Stimulated activated CD4-positive, alpha-beta T cell treated with anti-CD3 and anti-CD28 coated beads, Interleukin-4, amount 100 ng/mL, for 1 hour (primary cell): ENCODE data around the gene SP3.

Source experiments
- DNase-seq: peaks from one replicate; pipeline ENCODE4 v3.0.0-alpha.2; 2020

Gene SP3

DNA sequence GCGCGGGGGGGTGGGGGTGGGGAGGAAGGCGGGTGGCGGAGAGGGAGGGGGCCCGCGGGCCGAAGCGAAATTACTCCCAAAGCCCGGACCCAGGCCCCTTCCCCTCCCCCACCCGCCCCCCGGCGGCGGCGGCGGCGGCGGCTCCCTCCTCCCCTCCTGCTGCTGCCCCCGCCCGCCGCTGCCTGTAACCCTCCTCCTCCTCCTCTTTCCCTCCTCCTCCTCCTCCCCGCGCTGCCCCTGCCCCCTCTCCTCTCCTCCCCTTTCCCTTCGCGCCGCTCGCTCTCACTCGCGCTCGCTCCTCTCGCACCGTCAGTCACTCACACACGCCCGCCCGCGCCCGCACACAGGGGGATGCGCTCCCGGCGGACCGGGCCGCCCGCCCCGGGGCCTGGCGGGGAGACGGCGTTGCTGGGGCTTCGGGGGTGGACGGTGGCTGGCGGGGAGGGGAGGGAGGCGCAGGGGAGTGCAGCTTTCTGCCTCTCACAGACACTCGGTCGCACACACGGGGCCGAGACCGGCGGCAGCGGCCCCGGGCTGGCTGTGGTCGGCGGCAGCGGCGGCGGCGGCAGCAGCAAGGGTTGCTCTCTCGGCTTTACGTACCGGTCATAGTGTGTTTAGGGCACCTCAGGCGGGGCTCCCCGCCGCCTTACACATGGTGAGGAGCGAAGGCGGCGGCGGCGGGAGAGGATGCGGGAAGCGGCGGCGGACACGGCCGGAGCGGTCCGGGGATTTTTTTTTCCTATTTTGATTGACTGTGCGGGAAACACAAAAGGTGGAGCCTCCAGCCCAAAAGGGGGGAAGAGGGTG, 405 bp downstream of the SP3 start:
- peak; percentile 85 for DNase-seq

DNA sequence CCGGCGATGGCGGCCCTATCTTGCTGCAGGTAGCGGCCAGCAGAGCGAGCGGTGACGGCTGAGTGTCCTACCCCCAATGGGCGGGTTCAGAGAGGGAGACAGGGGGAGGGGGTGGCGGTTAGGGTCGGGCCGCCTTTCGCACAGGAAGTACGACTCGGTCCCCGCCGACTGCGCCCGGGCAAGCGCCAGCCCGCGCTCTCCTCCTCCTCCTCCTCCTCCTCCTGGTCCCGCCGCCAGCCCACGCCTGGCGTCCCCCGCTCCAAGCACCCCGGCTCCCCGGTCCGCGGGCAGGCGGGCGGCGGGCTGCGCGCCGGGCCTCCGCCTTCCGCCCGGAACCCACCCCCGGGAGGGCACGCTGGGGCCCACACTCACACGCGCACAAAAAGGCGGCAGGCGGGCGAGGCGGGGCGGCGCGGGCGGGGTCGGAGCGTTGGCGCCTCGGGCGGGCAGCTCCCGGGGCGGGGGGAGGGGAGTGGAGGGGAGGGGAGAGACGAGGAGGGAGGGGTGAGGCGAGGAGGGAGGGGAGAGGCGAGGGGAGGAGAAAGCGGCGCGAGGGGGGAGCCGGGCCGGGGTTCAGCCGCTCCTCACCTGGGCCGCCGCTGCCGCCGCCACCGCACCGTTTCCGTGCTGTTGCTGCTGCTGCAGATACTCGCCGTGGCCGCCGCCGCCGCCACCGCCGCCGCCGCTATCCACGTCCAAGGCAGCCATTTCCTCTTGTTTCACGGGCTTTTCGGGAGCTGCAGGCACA, 1.2 kb downstream of the SP3 start:
- DNase-seq, result peak; percentile 92

DNA sequence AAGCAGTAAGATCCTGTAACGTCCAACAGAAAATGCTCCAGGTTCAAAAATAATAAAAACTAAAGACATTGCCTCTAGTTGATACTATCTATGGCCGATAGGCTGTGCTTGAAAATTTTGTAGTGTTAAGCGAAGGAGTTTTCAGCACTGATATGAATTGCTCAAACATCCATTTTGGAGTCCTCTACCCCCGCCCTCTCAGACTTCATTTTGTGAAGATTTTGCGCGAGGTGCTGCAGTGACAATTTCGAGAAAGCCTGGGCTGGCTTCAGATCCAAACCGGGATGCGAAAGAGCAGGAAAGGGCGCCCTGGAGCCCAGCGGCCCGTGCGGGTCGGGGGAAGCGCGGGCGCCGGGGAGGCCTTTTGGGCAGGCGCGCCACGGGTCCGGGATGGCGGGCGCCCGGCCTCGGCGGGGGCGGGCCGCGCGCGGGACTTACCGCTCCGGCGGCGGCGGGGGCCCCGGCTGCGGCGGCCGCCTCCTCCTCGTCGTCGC, 1.8 kb downstream of the SP3 start:
- no peak for DNase-seq

DNA sequence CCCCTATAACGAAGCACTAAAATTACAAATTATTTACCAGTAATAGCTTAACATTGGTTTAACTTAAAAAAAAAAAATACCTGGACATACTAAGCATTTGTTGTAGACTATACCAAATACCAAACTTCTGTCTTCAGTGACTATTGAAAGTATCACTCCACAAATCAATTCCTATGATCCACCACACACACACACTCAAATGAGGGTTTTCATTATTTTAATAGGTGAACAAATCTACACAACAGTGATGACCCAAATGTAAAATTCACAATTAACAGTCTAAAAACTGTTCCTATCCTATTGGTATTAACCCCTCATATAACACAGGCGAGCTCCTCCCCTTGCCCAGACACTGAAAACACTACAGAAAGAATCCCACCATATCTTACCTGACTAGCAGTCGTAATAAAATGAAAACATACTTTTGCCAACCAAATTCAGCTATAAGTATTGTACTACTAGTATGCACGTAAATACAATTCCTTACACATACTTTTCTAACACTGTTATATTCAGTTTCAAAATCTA, 2.5 kb downstream of the SP3 start:
- no peak for DNase-seq

DNA sequence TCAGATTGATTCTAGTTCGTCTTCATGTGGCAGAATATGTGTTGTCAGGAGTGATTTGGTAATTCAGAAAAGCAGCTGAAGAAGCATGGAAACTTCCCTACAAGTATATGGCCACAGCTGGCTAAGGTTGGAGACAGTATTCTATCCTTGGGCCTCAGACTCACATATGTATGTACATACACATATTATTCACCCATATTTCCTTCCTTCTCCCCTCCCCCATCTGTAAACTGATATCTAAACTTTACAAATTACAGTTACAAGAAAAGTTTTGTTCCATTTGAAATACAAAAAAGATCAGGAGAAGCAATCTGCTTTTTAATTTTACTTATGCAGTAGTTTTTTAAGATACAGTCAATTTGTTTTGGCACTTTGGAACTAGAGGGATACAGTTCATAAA, 3.1 kb downstream of the SP3 start:
- no peak for DNase-seq

DNA sequence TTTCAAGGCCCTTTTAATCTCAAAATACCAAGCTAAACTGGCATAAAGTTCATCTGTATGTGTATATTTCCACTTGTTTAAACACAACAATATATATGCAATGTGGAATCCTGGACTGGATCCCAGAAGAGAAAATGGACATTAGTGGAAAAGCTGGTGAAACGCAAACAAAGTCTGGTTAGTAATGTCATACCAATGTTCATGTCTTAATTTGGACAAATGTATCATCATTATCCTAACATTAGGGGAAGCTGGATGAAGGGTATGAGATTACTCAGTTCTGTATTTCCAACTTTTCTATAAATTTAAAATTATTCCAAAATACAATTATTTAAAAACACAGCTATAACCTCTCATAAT, 3.8 kb downstream of the SP3 start:
- no peak for DNase-seq

DNA sequence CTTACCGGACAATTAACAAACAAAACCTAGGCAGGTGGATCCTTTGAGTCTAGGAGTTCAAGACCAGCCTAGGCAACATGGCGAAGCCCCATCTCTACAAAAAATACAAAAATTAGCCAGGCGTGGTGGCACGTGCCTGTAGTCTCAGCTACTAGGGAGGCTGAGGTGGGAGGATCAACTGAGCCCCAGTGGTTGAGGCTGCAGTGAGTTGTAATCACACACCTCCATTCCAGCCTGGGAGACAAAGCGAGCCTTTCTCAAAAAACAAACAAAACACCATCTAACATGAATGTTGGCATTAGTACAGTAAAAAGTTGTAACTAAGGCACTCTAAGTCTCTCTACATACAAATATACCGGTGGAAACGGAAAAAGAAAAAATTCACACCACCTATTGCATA, 5.3 kb downstream of the SP3 start:
- no peak for DNase-seq

DNA sequence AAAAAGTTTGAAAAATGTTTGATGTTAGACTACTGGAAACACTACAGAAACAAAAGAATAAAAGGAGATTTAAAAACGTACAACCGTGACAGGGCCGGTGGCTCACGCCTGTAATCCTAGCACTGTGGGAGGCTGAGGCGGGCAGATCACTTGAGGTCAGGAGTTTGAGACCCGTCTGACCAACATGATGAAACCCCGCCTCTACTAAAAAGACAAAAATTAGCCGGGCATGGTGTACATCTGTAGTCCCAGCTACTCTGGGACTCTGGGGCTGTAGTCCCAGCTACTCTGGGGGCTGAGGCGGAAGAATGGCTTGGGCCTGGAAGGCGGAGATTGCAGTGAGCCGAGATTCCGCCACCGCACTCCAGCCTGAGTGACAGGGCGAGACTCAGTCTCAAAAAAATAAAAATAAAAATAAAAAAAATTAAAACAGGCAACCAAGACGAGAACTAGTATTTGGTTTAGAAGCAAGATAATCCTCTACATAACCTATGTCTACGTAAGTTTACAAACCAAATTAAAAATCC, 5.8 kb downstream of the SP3 start:
- DNase-seq, result no peak

DNA sequence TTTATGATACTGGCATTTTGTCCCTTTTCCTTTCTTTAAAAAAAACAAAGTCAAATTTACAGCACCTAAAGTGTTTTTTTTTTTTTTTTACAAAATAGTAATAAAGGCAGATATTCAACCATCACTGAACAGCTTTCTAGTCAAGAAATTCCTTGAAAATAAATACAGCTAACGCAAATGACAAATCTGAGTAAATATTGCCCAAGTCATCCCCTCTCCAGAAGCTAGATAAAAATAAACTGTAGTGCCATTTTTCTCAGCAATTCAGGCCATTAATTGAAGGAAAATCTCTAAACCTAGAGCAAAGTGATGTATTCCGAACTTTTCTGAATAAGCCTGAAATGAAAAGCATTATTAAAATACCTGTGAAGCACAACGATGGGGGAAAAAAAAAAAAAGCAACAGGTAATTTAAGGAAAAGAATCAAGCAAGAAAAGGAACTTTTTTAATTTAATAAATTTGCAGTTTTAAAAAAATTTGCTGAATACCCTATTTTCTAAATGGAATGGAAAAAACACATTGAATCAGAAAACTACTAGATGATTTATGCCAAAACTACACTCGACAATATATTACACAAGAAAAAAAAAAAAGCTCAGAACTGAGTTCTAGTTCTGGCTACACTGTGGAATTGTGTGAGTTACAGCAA, 6.9 kb downstream of the SP3 start:
- DNase-seq, result no peak

DNA sequence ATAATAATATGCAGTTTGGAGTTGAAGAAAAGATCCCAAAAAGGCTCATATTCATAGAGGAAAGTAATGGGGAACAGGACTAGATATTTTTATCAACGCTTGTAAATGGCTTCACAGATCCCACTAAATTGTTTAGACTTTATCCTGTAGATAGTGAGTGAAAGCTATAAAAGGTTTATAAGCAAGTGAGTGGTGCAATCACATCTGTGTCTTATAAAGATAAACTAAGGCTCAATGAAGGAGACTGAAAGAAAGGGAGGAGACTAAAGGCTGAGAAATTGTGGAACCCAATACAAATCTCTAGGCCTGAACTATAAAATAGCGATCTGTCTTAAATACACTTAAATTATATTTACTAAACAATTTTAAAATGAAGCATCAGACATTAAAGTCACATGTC, 7.7 kb downstream of the SP3 start:
- no peak for DNase-seq

DNA sequence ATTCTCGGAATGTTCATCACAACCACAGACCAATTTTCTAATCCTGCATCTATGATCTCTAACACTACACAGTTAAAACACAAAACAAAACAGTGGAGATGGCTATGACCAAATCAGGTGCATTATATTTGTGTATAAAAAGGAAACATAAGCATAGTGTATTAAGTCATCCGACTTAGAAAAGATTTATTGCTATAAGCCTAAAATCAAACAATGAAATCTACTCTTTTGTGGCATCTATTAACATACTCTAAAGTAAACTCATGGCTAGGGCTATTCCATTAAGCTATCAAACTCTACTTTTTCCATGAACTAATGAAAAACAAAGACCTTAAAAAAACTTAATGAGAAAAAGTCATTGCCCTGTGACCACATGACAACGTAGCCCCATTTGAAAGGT, 8.7 kb downstream of the SP3 start:
- DNase-seq, result no peak

DNA sequence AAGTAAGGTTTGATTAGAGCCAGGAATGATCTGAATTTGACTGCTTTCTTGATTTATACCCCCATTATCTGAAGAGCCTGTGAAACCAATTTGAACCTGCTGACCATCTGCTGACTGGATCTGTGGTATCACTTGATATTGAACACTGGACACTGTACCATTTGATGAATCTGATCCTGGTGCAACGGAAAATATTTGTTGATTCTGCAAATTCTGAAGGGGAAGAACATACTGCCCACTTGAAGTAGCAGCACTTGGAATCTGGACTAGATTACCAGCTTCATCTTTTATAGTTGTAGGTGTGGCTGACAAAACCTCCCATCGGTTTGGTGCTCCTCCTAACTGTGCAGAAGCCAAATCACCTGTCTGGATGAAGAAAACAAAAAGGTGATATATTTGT, 9.3 kb downstream of the SP3 start:
- DNase-seq, result no peak

DNA sequence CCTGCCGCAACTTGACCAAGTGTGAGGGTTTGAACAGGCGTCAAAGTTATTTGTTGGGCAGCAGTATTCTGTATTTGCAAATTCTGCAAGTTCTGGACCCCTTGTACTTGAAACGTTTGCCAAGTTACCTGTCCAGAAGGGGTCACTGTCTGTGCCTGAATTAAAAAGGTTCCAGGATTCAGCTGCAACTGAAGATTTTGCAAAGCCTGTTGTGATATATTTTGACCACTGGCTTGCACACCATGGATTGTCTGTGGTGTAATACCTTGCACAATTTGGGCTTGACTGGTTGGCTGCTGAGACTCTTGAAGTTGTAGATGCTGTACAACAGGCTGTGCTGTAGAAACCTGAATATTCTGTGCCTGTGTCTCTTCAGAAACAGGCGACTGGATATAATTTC, 10.2 kb downstream of the SP3 start:
- DNase-seq, result no peak

DNA sequence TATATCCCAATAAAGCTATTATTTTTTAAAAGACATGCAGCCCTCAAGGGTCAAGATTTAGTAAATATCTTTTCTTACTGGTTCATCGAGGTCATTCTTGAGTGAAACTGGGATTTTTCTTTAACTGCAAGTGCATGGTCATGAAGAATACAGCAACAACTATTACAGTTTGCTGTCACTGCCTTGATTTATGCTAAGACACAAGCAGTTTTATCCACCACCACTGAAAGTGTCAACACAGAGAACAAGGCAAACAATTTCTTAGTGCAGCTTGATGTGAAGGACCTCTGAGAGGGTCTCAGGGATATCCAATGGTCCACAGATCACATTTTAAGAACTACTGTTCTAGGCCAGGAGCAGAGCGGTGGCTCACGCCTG, 12.1 kb downstream of the SP3 start:
- DNase-seq, result no peak

DNA sequence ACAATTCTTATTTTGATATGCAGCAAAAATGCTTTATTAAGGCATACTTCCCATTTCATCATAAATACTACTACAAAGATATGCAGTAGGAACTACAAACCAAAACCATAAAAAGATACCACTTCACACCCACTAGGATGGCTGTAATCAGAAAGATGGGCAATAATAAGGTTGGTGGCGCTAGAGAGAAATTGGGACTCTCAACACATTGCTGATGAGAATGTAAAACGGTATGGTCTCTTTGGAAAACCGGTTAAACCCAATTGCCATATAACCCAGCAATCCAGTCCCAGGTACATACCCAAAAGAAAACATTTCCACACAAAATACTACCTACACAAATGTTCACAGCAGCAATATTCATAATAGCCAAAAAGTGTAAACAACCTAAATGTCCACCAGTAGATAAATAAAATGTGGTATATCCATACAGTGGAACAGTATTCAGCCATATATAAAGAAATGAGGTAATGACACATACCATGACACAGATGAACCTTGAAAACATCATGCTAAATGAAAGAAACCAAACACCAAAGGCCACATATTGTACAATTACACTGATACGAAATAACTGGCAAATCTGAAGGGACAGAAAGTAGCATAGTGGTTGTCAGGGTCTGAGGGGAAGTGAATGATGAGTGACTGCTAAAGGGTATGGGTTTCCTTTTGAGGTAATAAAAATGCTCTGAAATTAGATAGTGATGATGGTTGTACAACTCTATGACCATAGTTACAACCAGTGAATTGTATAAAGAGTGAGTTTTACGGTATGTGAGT, 12.7 kb downstream of the SP3 start:
- no peak for DNase-seq

DNA sequence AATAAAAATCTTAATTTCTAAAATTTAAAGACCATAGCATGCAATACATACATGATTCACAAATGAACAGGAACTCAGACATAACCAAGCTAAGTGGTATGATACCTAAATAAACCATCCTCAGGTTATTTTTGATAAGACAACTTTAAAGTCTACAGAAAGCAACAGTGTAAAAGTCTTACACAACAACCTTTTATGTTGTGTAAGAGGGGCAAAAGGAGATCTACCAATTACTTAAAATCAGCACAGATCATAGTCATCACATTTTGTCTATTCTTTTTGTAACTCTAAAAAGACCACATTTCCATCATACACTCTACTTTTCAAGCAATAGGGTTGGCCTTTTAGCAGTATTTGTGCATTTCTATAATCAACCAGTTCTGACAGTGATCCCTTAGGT, 16.3 kb downstream of the SP3 start:
- no peak for DNase-seq

DNA sequence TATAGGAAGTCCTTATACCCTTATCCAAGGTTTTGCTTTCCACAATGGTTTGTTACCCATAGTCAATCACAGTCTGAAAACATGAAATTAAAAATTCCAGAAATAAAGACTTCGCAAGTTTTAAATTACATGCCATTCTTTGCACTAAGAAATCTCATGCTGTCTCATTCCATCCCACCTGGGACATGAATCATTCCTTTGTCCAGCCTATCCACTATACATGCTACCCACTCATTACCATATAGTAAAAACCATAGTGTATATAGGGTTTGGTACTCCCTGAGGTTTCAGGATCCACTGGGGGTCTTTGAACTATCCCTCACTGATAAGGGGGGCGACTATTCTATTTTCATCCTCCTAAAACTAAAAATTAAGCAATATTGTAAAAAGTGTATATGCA, 17.0 kb downstream of the SP3 start:
- DNase-seq, result no peak

DNA sequence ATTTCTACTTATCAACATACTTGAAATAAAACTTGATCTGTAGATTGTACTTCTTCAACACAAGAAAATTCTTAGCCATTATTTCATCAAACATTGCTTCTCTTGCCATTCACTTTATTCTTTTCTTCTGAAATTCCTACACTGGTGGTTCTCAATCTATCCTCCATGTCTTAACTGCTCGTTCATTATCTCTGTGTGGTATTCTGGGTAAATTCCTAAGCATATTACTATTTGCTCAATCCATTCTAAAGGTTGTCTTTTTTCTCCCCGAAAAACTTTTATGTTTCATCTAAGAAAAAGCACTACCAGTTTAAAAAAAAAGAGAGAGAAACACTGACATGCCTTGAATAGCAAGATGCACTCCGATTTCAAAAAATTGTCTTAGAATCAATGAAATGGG, 18.0 kb downstream of the SP3 start:
- no peak for DNase-seq

DNA sequence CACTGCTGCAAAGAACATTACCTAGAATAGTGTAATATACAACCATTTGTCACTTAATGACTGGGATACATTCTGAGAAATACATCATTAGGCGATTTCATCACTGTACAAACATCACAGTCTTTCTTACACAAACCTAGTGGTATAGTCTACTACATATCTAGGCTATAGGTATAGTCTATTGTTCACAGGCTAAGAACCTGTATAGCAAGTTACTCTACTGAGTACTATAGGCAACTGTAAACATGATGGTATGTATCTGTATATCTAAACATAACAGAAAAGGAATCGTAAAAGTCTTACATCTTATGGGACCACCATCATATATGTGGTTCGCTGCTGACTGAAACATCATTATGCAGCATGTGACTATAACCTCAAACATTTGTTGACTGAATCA, 21.4 kb downstream of the SP3 start:
- DNase-seq, result no peak

DNA sequence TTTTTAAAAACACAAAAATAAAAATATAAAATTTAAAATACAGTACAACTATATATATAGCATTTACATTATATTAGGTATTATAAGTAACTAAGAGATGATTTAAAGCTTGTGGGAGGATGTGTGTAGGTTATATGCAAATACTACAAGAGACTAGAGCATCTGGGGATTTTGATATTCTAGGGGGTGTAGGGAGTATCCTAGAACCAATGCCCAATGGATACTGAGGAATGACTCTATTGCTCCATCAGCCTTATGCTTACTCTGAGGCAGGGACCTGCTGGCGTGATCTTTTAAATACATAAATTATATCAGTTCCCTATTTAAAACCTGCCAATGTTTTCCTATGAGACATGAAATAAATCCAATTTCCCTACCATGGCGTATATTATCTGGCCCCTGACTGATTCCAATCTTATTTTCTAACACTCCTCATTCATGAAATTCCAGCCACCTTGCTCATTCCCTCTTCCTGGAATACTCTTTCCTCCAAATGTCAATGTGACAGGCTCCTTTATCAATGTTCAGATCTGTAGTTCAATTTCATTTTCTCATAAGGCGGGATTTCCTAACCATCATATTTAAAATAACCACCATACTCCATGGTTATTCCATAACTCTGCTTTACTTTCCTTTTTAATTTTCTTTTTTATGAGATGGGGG, 22.2 kb downstream of the SP3 start:
- no peak for DNase-seq

DNA sequence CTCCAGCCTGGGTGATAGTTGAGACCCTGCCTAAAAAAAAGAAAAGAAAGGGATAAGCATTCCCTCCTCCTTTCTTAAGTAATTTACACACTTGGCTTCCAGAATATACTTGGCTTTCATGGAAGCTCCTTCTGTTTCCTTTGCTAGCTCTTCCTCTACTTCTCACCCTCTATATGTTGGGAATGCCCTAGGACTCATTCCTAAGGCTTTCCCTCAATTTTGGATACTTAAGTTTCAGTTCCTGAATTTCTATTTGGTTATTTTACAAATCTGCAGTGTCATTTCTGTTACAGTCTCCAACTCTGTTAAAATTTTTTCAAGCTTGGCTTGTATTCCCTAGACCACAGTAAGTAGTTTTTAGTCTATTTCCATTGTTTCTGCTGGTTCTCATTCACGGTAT, 23.6 kb downstream of the SP3 start:
- DNase-seq, result no peak
